NK-92 treated with Interleukin-12 subunit alpha and Interleukin-12 subunit beta, amount 100 ng/mL, for 24 hours (cell line): ENCODE data around the gene DMAC2L.
A peak's percentile ranks its signal among the peaks of the same experiment; 100 is the strongest.

Experiments used
- DNase-seq: peaks from one replicate; lab custom pipeline; 2025; lab: John Stamatoyannopoulos, UW

The DMAC2L gene

GRCh38 chr14:50321009-50321660 is 9.0 kb downstream of the DMAC2L start:
- DNase-seq, result peak; percentile 66

GRCh38 chr14:50331596-50331995 is 19.5 kb downstream of the DMAC2L start:
- no peak for DNase-seq

- no peak for DNase-seq
Measured at GRCh38 chr14:50333014-50333509, 20.9 kb downstream of the DMAC2L start.

- DNase-seq, result no peak
Measured at GRCh38 chr14:50334211-50334610, 22.1 kb downstream of the DMAC2L start.

- DNase-seq, result no peak
Measured at GRCh38 chr14:50335389-50335788, 23.3 kb downstream of the DMAC2L start.

- DNase-seq, result no peak
Measured at GRCh38 chr14:50335989-50336824, 24.1 kb downstream of the DMAC2L start.

GRCh38 chr14:50338587-50338986 is 26.5 kb downstream of the DMAC2L start:
- DNase-seq, result no peak

GRCh38 chr14:50339178-50339804 is 27.2 kb downstream of the DMAC2L start:
- DNase-seq, result no peak

- no peak for DNase-seq
Measured at GRCh38 chr14:50340045-50340444, 27.9 kb downstream of the DMAC2L start.

- DNase-seq, result no peak
Measured at GRCh38 chr14:50340963-50341362, 28.8 kb downstream of the DMAC2L start.

- peak; percentile 40 for DNase-seq
Measured at GRCh38 chr14:50342221-50343078, 30.3 kb downstream of the DMAC2L start.

GRCh38 chr14:50343434-50343833 is 31.3 kb downstream of the DMAC2L start:
- DNase-seq, result no peak

- DNase-seq, result peak; percentile 78
Measured at GRCh38 chr14:50344116-50344775, 32.1 kb downstream of the DMAC2L start.

GRCh38 chr14:50344876-50345563 is 32.9 kb downstream of the DMAC2L start:
- DNase-seq, result no peak

- DNase-seq, result no peak
Measured at GRCh38 chr14:50345846-50346422, 33.8 kb downstream of the DMAC2L start.

- DNase-seq, result no peak
Measured at GRCh38 chr14:50347521-50347920, 35.4 kb downstream of the DMAC2L start.

- DNase-seq, result no peak
Measured at GRCh38 chr14:50348933-50349332, 36.8 kb downstream of the DMAC2L start.

GRCh38 chr14:50350975-50351374 is 38.9 kb downstream of the DMAC2L start:
- no peak for DNase-seq

- no peak for DNase-seq
Measured at GRCh38 chr14:50352584-50352983, 40.5 kb downstream of the DMAC2L start.

GRCh38 chr14:50353126-50353525 is 41.0 kb downstream of the DMAC2L start:
- no peak for DNase-seq
